Measurements from ENCODE around the gene ATP13A4. TPM values are rescaled to one million over a fixed set of nuclear protein-coding genes. Genes with fewer than 3 reads are reported as not detected.
A peak's percentile ranks its signal among the peaks of the same experiment; 100 is the strongest.

The ATP13A4 gene
- total RNA-seq, 1 donor from 2014 or later = 0.49 TPM

- Mint-ChIP-seq H3K36me3 (ENCODE audit: low read depth, unreplicated experiment) (no peaks in the 10 kb centered on the region), H3K27me3 (ENCODE audit: unreplicated experiment) (peaks cover 2% of the 10 kb centered on the region), H3K27ac (ENCODE audit: unreplicated experiment) (no peak overlapping the region), H3K4me1 (ENCODE audit: unreplicated experiment) (peaks cover 4% of the 10 kb centered on the region), H3K9me3 (ENCODE audit: unreplicated experiment) (no peaks in the 10 kb centered on the region), H3K4me3 (ENCODE audit: unreplicated experiment) (no peak overlapping the region)
- DNase-seq (ENCODE audit: low spot score) = no peak
- TF ChIP-seq CTCF (IDR thresholded peaks at IDR 0.05; ENCODE audit: unreplicated experiment) = no peak
Measured at GRCh38 chr3:193387596-193387995, 167.1 kb downstream of the ATP13A4 start.

- Mint-ChIP-seq H3K9me3 (ENCODE audit: unreplicated experiment) (no peaks in the 10 kb centered on the region), H3K4me3 (ENCODE audit: unreplicated experiment) (no peak within 1 kb of the TSS), H3K27me3 (ENCODE audit: unreplicated experiment) (peaks cover 5% of the 10 kb centered on the region), H3K27ac (ENCODE audit: unreplicated experiment) (no peak within 1 kb of the TSS), H3K4me1 (ENCODE audit: unreplicated experiment) (peaks cover 8% of the 10 kb centered on the region), H3K36me3 (ENCODE audit: low read depth, unreplicated experiment) (no peaks in the 10 kb centered on the region)
- DNase-seq (ENCODE audit: low spot score) = no peak
- no peak for TF ChIP-seq CTCF (IDR thresholded peaks at IDR 0.05; ENCODE audit: unreplicated experiment)
Measured at GRCh38 chr3:193378706-193379105, 176.0 kb downstream of the ATP13A4 start, which contains the start of gene ATP13A5. TSS of gene ATP13A5 (minus strand) at chr3:193378753. CDS start at chr3:193378725, 28 bp downstream.

GRCh38 chr3:193377591-193377990 lies 177.1 kb downstream of the ATP13A4 start:
- TF ChIP-seq CTCF (IDR thresholded peaks at IDR 0.05; ENCODE audit: unreplicated experiment) = no peak
- H3K4me1 Mint-ChIP-seq (ENCODE audit: unreplicated experiment) = peaks cover 8% of the 10 kb centered on the region
- H3K27me3 Mint-ChIP-seq (ENCODE audit: unreplicated experiment) = peaks cover 3% of the 10 kb centered on the region
- peak; percentile 5 for DNase-seq (ENCODE audit: low spot score)
- no peak overlapping the region for H3K27ac Mint-ChIP-seq (ENCODE audit: unreplicated experiment)
- H3K4me3 Mint-ChIP-seq (ENCODE audit: unreplicated experiment) = no peak overlapping the region
- H3K9me3 Mint-ChIP-seq (ENCODE audit: unreplicated experiment) = no peaks in the 10 kb centered on the region
- no peaks in the 10 kb centered on the region for H3K36me3 Mint-ChIP-seq (ENCODE audit: low read depth, unreplicated experiment)

DNA sequence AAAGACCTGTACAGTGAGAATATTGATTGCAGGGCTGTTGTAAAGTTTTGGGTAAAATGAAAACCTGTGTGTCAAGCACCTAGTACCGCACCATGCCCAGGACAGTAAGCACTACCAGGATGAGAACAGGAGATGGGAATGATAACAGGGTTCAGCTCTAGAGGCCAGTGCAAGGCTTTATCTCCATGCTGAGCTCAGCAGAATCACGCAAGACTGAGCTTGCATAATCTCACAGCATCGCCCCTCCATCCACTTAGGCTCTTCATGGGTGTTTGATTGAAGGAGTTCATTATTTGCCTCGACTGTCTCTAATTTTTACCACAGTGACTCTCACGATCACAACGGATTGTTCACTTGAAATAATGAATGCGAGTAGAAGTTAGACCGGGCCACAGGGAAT lies 179.1 kb downstream of the ATP13A4 start:
- no peaks in the 10 kb centered on the region for H3K36me3 Mint-ChIP-seq (ENCODE audit: low read depth, unreplicated experiment)
- H3K9me3 Mint-ChIP-seq (ENCODE audit: unreplicated experiment) = no peaks in the 10 kb centered on the region
- TF ChIP-seq CTCF (IDR thresholded peaks at IDR 0.05; ENCODE audit: unreplicated experiment) = no peak
- H3K4me3 Mint-ChIP-seq (ENCODE audit: unreplicated experiment) = no peak overlapping the region
- H3K27me3 Mint-ChIP-seq (ENCODE audit: unreplicated experiment) = peaks cover 3% of the 10 kb centered on the region
- H3K27ac Mint-ChIP-seq (ENCODE audit: unreplicated experiment) = no peak overlapping the region
- peaks cover 8% of the 10 kb centered on the region for H3K4me1 Mint-ChIP-seq (ENCODE audit: unreplicated experiment)
- no peak for DNase-seq (ENCODE audit: low spot score)

DNA sequence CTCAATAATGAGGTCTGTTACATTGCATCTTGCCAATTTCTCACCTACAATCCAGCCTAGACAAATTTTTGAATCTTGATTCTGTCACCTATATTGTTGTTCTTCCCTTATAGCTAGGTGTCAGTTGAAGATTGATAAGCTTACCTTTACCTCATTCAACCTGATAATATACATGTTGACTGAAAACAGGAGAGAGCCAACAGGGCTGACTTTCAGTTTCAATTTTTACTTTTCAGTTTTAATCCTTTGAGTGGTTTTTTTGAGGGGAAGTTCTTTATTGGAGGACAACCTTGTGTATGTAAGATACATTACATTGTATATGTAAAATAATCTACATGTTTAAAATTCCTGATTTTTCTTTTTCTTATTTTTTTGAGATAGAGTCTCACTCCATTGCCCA lies 181.9 kb downstream of the ATP13A4 start:
- TF ChIP-seq CTCF (IDR thresholded peaks at IDR 0.05; ENCODE audit: unreplicated experiment) = no peak
- H3K36me3 Mint-ChIP-seq (ENCODE audit: low read depth, unreplicated experiment) = no peaks in the 10 kb centered on the region
- H3K27me3 Mint-ChIP-seq (ENCODE audit: unreplicated experiment) = peaks cover 1% of the 10 kb centered on the region
- no peak for DNase-seq (ENCODE audit: low spot score)
- H3K27ac Mint-ChIP-seq (ENCODE audit: unreplicated experiment) = no peak overlapping the region
- no peaks in the 10 kb centered on the region for H3K9me3 Mint-ChIP-seq (ENCODE audit: unreplicated experiment)
- no peak overlapping the region for H3K4me3 Mint-ChIP-seq (ENCODE audit: unreplicated experiment)
- H3K4me1 Mint-ChIP-seq (ENCODE audit: unreplicated experiment) = peaks cover 5% of the 10 kb centered on the region
